HG03354 (cell line): Measurements from ENCODE around the gene RFPL4A.
"Not testable (repeated sequence)": the region's sequence is repeated elsewhere in the genome, so short reads cannot be mapped to it uniquely, and the experiment has no call there.

Experiments used
- ATAC-seq: cut with Tn5 transposase; IDR thresholded peaks from one replicate; pipeline ENCODE4 v1.9.1; 2021; ENCODE audit warnings: mild to moderate bottlenecking; ENCODE audit not compliant: unreplicated experiment, poor library complexity, severe bottlenecking

Gene RFPL4A

GRCh38 chr19:55758797-55759196 lies at the start of gene RFPL4A:
RFPL4A (plus strand) TSS chr19:55759097; CDS start chr19:55761801, 2,704 bp downstream.
- ATAC-seq = not testable (repeated sequence)

GRCh38 chr19:55711719-55712118 lies 47.2 kb upstream of the RFPL4A start:
- no peak for ATAC-seq

- ATAC-seq = no peak
These were observed 45.9 kb upstream of the RFPL4A start for GRCh38 chr19:55712804-55713631.

GRCh38 chr19:55716531-55716930 lies 42.4 kb upstream of the RFPL4A start:
- no peak for ATAC-seq

- no peak for ATAC-seq
These were observed 41.6 kb upstream of the RFPL4A start for GRCh38 chr19:55717251-55717650.

GRCh38 chr19:55717879-55718711 lies 40.8 kb upstream of the RFPL4A start:
- ATAC-seq = not testable (repeated sequence)

- no peak for ATAC-seq
These were observed 38.6 kb upstream of the RFPL4A start for GRCh38 chr19:55720214-55720746.

GRCh38 chr19:55720801-55721200 lies 38.1 kb upstream of the RFPL4A start:
- ATAC-seq = no peak

GRCh38 chr19:55723491-55723890 lies 35.4 kb upstream of the RFPL4A start:
- ATAC-seq = no peak

- not testable (repeated sequence) for ATAC-seq
These were observed 28.5 kb upstream of the RFPL4A start for GRCh38 chr19:55730378-55730777.

- no peak for ATAC-seq
These were observed 20.6 kb upstream of the RFPL4A start, which contains the start of gene NLRP9 for GRCh38 chr19:55738302-55738701. NLRP9 (minus strand) TSS chr19:55738402; CDS start chr19:55738374, 28 bp downstream.

- ATAC-seq = no peak
These were observed 8.2 kb upstream of the RFPL4A start for GRCh38 chr19:55750715-55751114.

- no peak for ATAC-seq
These were observed 5.5 kb upstream of the RFPL4A start for GRCh38 chr19:55753401-55753800.

- ATAC-seq = not testable (repeated sequence)
These were observed 2.1 kb upstream of the RFPL4A start for GRCh38 chr19:55756808-55757207.

GRCh38 chr19:55766466-55766865 lies 7.6 kb downstream of the RFPL4A start:
- ATAC-seq = no peak

- ATAC-seq = not testable (repeated sequence)
These were observed 9.9 kb downstream of the RFPL4A start, which contains the start of gene RFPL4AL1 for GRCh38 chr19:55768818-55769217. RFPL4AL1 (plus strand) TSS chr19:55769118; CDS start chr19:55771805, 2,687 bp downstream.

- ATAC-seq = not testable (repeated sequence)
These were observed 10.7 kb downstream of the RFPL4A start for GRCh38 chr19:55769632-55770031.

GRCh38 chr19:55777528-55777927 lies 18.6 kb downstream of the RFPL4A start:
- ATAC-seq = no peak

- ATAC-seq = no peak
These were observed 19.4 kb downstream of the RFPL4A start for GRCh38 chr19:55778331-55778730.

GRCh38 chr19:55781112-55781511 lies 22.2 kb downstream of the RFPL4A start:
- no peak for ATAC-seq
